ENCODE data around the gene PPAT.

The PPAT gene

DNA sequence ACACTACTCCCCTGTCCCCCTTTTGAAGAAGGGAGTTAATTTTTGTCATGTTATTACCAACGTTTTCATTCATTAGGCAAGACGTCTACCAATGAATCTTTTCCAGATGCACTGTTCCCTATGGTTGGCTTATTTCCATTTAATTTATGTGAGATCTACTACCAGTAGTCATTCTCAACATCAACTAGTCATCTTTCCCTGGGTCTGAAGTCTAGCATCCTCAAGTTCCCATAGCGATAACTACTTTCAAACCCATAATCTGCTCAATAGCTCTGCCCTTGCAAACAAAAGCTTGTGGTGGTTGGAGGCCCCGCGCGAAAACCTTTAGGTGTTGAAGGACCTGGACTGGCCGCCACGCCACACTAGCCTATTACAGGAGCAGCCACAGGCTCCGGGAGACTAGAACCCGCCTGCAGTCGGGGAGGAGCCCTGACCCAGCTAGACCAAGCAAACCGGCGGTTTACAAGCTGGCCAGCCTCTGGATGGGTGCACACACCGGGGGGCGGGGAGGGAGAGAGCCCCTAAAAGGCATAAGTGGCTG lies 746 bp downstream of the PPAT start:
- DNase-seq (peak; percentile 57), ATAC-seq (peak; percentile 3)

DNA sequence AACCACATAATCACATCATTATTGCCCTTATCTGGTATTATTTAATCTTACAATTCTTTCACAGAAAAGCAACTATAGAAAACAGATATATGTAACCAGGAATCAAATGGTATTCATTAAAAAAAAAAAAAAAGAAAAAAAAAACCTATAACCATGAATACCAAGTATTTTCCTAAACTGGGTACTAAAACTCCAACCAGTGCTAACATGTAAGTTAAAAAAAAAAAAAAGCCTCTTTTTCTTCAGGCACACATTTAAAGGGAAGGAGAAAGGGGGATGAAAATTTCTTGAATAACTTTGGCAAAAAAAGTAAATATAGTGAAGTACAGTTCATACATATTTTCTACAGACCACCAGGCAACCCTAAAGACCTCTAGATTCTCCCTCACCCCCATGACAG lies 2.1 kb downstream of the PPAT start:
- ATAC-seq (no peak), DNase-seq (no peak)

DNA sequence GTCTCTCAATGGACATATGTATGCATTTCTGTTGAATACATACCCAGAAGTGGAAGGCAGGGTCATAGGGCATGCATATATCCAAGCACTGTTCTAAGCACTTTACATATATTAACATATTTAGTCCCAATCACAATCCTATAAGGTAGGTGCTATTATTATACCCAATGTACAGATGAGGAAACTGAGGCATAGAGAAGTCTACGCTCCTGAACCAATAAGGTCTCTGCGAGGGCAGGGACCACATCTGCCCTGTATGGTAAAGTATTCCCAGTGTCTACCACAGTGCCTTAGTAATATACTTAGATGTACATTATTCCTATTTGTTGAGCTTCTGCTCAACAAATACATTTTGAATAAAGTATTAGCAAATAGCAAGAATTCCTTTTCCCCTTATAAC lies 5.2 kb downstream of the PPAT start:
- DNase-seq (no peak), ATAC-seq (no peak)

- DNase-seq, result no peak
- ATAC-seq, result no peak
These were observed 8.2 kb downstream of the PPAT start for GRCh38 chr4:56427179-56427578.

DNA sequence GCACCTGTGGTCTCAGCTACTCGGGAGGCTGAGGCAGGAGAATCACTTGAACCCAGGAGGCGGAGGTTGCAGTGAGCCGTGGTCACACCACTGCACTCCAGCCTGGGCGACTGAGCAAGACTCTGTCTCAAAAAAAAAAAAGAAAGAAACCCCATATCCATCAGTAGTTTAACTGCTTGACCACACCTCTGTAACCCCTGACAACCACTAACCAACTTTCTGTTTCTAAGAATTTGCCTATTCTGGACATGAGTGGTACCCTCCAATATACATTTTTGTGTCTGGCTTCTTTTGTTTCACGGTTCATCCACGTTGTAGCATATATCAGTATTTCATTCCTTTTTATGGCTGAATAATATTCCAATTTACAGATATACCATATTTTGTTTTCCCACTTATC lies 9.1 kb downstream of the PPAT start:
- ATAC-seq, result no peak
- DNase-seq, result no peak

- DNase-seq (no peak), ATAC-seq (no peak)
These were observed 9.9 kb downstream of the PPAT start for GRCh38 chr4:56425518-56425917.

DNA sequence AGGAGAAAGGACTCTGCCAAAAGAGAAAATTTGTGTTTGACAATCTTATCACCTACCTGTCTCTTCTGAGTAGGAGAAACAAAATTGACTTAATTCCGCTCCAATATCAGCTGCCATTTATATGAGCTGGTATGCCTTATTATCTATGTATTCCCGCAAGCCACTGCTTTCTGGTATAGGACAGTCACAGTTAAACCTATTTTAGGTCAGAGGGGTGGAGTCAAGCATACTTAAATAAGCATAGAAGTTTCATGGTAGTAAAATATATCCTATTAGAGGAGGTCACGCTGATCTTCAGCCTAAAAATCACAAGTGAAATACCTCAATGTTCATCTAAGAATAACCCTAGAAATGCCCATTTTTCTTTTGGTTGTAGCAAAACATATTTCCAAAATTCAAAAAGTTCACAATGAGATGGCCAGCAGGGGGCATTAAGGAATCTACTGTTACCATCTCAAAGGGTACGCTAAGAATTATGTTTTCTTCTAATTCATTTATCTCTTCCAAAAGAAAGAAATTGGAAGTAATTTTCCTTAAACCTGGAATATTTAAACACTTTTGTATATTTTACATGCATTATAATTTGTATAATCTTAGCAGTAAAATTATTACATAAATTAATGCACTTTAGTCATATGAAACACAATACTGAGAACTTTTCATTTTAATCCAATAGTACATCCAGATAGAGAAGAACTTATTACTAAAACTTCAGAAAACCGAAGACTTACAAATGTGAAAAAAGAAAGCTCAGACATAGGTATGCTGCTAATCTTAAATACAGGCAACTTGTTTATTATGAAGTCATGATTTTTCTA lies 10.5 kb downstream of the PPAT start:
- no peak for ATAC-seq

DNA sequence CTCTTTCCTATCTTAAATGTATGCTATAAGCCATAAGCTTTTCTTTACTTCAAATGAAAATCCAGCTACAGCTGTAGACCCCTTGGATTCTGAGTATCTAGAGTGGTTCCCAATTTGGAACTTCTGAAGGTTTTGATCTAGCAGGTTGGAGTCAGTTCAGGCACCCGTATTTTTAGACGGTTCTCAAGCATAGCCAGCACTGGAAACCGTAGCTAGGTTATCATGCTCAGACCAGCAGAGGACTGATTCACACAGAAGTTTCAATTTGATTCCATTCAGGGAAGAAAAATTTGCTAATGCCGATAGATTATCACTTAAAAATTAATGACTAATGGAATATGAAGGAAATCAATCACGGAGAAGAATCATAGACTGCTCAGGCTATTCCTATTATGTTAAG lies 11.2 kb downstream of the PPAT start:
- DNase-seq, result no peak
- no peak for ATAC-seq

More for the DNA sequence above, 10.5 kb downstream of the PPAT start:
- DNase-seq, result peak; percentile 21

- ATAC-seq (no peak), DNase-seq (no peak)
These were observed 18.0 kb downstream of the PPAT start for GRCh38 chr4:56417396-56417795.

DNA sequence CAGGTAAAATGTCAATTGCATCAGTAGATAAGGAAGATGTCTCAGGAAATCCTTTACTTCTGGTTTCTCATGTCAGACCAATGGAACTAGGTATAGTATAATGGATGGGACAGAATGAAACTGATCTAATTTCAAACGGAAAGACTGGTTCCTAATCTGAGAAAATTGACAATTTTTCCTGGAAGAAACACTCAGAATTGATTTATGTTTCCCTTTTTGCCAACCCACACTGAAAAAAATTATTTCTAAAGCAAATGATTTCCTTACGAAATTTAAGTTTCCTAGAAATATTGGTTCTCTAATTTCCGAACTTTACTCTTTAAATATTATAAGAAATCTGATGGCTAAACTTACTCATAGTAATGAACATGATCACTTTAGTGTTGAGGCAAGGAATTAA lies 19.1 kb downstream of the PPAT start:
- DNase-seq (no peak), ATAC-seq (no peak)

GRCh38 chr4:56414135-56414670 lies 21.2 kb downstream of the PPAT start:
- DNase-seq (no peak), ATAC-seq (no peak)

- ATAC-seq (peak; percentile 66), DNase-seq (no peak)
These were observed 25.0 kb downstream of the PPAT start for GRCh38 chr4:56410247-56411062.

DNA sequence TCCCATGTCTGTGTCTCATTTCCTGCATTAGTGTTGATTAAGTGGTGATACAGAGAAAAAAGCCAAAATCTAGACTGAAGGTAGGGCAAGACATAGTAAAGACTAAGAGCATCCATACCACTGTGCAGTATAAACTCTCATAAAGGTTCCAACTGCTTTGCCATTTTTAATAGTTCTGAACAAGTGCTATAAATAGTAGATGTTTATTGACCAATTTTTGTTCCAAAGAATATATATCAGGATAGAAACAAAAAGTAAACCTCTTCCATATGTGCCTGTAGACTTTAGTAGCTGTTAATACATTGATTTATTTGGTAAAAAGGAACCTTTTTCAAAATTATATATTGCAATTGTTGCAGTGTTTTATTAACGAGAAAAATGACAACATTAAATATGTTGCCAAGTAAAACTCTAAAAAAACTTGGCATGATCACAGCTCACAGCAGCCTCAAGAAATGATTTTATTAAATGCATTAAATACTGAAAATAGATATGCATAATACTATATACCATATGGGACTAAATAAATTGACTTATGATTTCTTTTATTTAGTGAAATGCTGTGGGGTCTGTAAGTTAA lies 25.8 kb downstream of the PPAT start:
- no peak for DNase-seq
- no peak for ATAC-seq

DNA sequence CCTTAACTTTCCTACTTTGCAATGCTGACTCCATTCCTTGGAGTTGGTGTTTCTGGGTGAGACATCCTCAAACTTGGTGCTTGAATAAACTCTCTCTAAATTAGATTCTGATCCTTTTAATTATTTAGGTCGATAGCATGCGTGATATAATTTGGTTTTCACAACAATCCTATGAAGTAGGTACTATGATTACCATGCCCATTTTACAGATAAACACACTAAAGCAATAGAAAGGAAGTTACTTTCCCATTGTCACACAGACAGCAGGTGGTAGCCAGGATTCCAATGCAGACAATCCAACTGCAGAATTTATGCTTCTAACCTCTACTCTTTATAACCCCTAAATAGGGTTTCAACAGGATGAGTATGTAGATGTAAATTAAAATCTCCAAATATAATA lies 26.4 kb downstream of the PPAT start:
- DNase-seq, result no peak
- ATAC-seq, result no peak

- DNase-seq, result no peak
- ATAC-seq, result no peak
These were observed 29.3 kb downstream of the PPAT start for GRCh38 chr4:56406151-56406550.

DNA sequence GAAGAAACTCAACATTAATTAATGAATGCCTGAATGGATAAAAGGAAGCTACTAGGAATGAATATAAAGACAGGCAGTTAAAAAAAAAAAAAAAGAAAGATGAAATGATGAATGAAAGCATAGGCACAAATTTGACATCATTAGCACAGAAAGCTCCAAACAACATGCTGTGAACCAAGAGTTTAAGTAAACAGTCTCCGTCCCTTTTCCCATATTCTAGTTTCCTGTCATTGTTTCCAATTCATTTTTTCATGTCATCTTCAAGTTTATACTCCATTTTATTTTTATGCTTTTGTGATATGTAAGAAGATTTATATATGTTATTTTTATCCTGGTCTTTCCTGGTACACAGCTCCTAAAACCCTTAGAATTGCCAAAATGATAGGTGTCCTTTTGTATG lies 30.4 kb downstream of the PPAT start:
- no peak for DNase-seq
- ATAC-seq, result no peak

DNA sequence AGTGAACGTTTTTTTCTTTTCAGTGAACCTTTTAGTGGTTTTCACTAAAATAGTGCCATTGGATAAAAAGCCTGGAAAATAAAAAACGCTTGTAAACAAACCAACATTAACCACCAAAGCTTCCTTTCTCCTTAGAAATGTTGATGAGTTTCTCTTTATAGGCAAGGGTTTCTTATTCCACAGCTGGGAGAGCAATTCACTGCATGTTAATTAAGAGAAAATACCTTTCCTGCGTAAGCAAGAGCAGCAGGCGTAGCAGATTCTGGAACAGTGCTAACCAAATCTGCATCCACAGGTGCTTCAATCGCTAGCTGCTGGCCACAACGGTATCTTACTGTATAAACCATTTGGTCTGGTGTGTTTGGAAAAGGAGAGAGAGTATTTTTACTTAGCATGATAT lies 34.9 kb downstream of the PPAT start:
- ATAC-seq (no peak), DNase-seq (no peak)

- ATAC-seq (no peak), DNase-seq (no peak)
These were observed 44.1 kb downstream of the PPAT start for GRCh38 chr4:56391270-56391669.

GRCh38 chr4:56389558-56389957 lies 45.9 kb downstream of the PPAT start:
- ATAC-seq (no peak), DNase-seq (no peak)

GRCh38 chr4:56388306-56388705 lies 47.1 kb downstream of the PPAT start:
- ATAC-seq (no peak), DNase-seq (no peak)

DNA sequence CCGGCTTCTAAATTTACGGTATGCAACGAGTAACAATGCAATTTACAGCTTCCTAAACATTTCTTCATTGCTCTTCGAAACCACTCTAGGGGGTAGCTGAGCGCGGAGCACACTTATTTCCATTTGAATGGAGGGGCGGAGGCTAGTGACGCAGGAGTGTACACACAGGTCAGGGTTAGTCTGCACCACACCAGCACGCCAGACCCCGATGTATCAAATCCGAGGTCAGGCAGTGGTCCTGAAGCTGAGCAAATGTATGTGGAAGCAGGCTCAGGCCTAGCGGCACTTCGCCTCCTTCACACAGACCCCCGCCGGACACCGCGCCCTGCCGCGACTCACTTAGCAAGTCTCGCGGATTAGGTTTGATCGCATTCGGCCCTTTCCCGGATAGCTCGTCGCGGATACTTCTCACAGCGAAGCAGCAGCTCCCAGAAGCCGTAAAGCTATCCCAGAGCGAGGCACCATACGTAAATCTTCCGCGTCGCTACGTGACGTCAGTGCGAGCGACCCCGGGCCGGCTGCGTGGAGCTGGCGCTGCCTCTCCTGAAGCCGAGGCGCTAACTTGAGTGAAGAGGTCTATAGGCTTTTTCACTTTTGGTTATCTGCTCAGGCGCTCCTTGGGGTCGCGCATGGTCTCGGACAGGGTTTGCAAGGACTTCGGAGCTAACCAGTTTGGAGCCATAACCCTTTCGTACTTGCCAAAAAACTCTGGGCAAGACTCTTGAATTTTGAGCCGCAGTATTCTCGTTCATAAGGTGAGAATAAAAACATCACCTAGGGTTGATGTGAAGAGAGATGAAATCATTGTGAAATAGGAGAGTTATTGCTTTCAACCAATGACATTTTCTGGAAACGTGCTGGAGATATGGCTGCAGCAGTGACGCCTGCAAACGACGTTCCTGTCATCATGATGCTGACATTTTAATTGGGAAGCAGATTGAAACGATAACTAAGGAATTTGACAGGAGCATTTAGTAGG lies 48.1 kb downstream of the PPAT start, which contains the start of gene AASDH:
AASDH (minus strand) TSS at position 469 of the 979 bp plus-strand sequence. CDS start 3,192 bp downstream, outside the sequence.
- DNase-seq, result peak; percentile 96
- peak; percentile 96 for ATAC-seq

All from stimulated activated naive CD8-positive, alpha-beta T cell treated with anti-CD3 and anti-CD28 coated beads, Interleukin-15, Interleukin-2, amounts not matched to agents 100 U/mL and 50 U/mL, for 24 hours (primary cell).